ENCODE results near the gene PRICKLE4. TPM values are rescaled to one million over a fixed set of nuclear protein-coding genes. Genes with fewer than 3 reads are reported as not detected.

The PRICKLE4 gene
- total and polyA plus RNA-seq, 2 experiments from 2014 or later, result 0.48 to 0.66 TPM

GRCh38 chr6:41815587-41815986, 35.0 kb downstream of the PRICKLE4 start (continued):
- TF ChIP-seq ZNF462 (CRISPR knock-in tag; IDR thresholded peaks at IDR 0.05), result no peak
- TF ChIP-seq EZH2phosphoT487 (IDR thresholded peaks at IDR 0.05; ENCODE audit: unreplicated experiment), result no peak
- no peak for TF ChIP-seq POLR2AphosphoS5 (IDR thresholded peaks at IDR 0.05; ENCODE audit: low read depth)
- TF ChIP-seq ZNF114 (CRISPR knock-in tag; IDR thresholded peaks at IDR 0.05), result no peak
- no peak for TF ChIP-seq EZH2 (IDR thresholded peaks at IDR 0.05; ENCODE audit: low read depth, unreplicated experiment)
- TF ChIP-seq REST (IDR thresholded peaks at IDR 0.05; ENCODE audit: unreplicated experiment), result no peak
- no peak for TF ChIP-seq NANOG (IDR thresholded peaks at IDR 0.05; ENCODE audit: borderline replicate concordance)
- TF ChIP-seq STAT1 (IDR thresholded peaks at IDR 0.05; ENCODE audit: unreplicated experiment), result no peak
- no peak for TF ChIP-seq JUNB (IDR thresholded peaks at IDR 0.05; ENCODE audit: unreplicated experiment)
- TF ChIP-seq ETS1 (IDR thresholded peaks at IDR 0.05), result no peak
- no peak for TF ChIP-seq ZNF331 (CRISPR knock-in tag; IDR thresholded peaks at IDR 0.05; ENCODE audit: low read depth)

Measured in GM23338 (cell line).